ENCODE data around the gene PLCD1.

GRCh38 chr3:38054499-38055001 is 25.1 kb upstream of the PLCD1 start:
- no peak for TF ChIP-seq CTCF (IDR thresholded peaks at IDR 0.05; ENCODE audit: low read length)
- TF ChIP-seq EZH2 (optimal IDR thresholded peaks at IDR 0.05; ENCODE audit: low read depth, low read length) = no peak

All from MM.1S (cell line).